Smooth muscle cell (in vitro differentiated cells): ENCODE data around the gene CTDP1. TPM values are rescaled to one million over a fixed set of nuclear protein-coding genes. Genes with fewer than 3 reads are reported as not detected.

Source experiments
- DNase-seq: peaks from one replicate; lab custom pipeline; 2025; ENCODE audit not compliant: unreplicated experiment; lab: John Stamatoyannopoulos, UW
- H2AFZ ChIP-seq: fragments of 200-600 bp; sonication (generic); 2 replicates; pipeline ENCODE4 v1.6.0; 2016; ENCODE audit warnings: antibody characterized with exemption, low read depth, mild to moderate bottlenecking
- H3F3A ChIP-seq: fragments of 200-600 bp; sonication (generic); 2 replicates; pipeline ENCODE4 v1.6.0; 2017; ENCODE audit warnings: antibody characterized with exemption, low read depth
- H3K27ac ChIP-seq: fragments of 200-600 bp; sonication (generic); 2 replicates; pipeline ENCODE4 v1.5.1; 2016; ENCODE audit warnings: low read depth, mild to moderate bottlenecking
- H3K27me3 ChIP-seq: fragments of 200-600 bp; sonication (generic); 2 replicates; pipeline ENCODE4 v1.6.1; 2016; ENCODE audit warnings: low read depth, mild to moderate bottlenecking
- H3K36me3 ChIP-seq: fragments of 200-600 bp; sonication (generic); 2 replicates; pipeline ENCODE4 v1.5.1; 2016; ENCODE audit warnings: low read depth
- H3K4me1 ChIP-seq: fragments of 200-600 bp; sonication (generic); 2 replicates; pipeline ENCODE4 v1.5.1; 2016; ENCODE audit warnings: low read depth
- H3K4me2 ChIP-seq: fragments of 200-600 bp; sonication (generic); 2 replicates; pipeline ENCODE4 v1.6.0; 2016; ENCODE audit warnings: mild to moderate bottlenecking
- H3K4me3 ChIP-seq: fragments of 200-600 bp; sonication (generic); 2 replicates; pipeline ENCODE4 v1.5.1; 2016; ENCODE audit warnings: mild to moderate bottlenecking
- H3K79me2 ChIP-seq: fragments of 200-600 bp; sonication (generic); 2 replicates; pipeline ENCODE4 v1.6.0; 2016; ENCODE audit warnings: low read depth, mild to moderate bottlenecking
- H3K9ac ChIP-seq: fragments of 200-600 bp; sonication (generic); 2 replicates; pipeline ENCODE4 v1.6.0; 2016; ENCODE audit warnings: low read depth
- H3K9me3 ChIP-seq: fragments of 200-600 bp; sonication (generic); replicated peaks from 2 replicates; pipeline ENCODE4 v1.5.1; 2016; ENCODE audit warnings: low read depth
- H4K20me1 ChIP-seq: fragments of 200-600 bp; sonication (generic); 2 replicates; pipeline ENCODE4 v1.6.0; 2016; ENCODE audit warnings: low read depth
- WGBS: methylation state at CpG from one replicate; pipeline ENCODE4 v1.1.7; 2016; ENCODE audit warnings: low lambda C conversion rate; 5-methylcytosine and 5-hydroxymethylcytosine counted together
- polyA plus RNA-seq: library from polyadenylated mRNA; unstranded; fragments of >200 nt; fragmentation: Nextera tagmentation; extraction: Ambion mirVana; gene quantifications from 2 replicates; pipeline ENCODE4 v1.2.1, GENCODE V29; 2016
- total RNA-seq: library from RNA; depleted of rRNA; stranded (reverse); fragments of >200 nt; gene quantifications from 2 replicates; pipeline ENCODE4 v1.2.3, GENCODE V29; 2014
- TF ChIP-seq, protein P1 (sequence below): fragments of 200-600 bp; sonication (generic); IDR thresholded peaks from 2 replicates; pipeline ENCODE4 v1.5.1; 2017; ENCODE audit warnings: borderline replicate concordance, mild to moderate bottlenecking, antibody characterized with exemption; ENCODE audit not compliant: insufficient read depth, poor library complexity, severe bottlenecking

The CTDP1 gene
- total and polyA plus RNA-seq, 2 experiments from 2014 or later, result 14.1 to 18.4 TPM

DNA sequence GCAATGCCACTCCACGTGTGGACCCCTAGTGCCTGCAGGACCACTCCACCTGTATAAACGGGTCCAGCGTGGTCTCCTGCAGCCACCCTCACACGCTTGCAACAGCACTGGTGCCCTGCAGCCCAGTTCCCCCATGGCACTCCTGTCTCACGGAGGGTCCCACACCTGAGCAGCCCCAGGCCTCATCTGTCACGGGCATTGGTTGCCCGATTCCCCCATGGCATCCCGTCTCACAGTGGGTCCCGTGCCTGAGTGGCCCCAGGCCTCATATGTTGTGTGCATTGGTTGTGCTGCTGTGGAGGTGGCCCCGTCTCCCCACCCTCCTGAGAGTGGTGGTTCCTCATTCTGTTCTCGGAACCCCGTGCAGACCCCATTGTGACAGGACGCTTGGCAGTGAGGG, 43.4 kb downstream of the CTDP1 start:
- Histone ChIP-seq H3K9ac (no peak overlapping the region), H3K9me3 (no peaks in the 10 kb centered on the region), H2AFZ (no peak overlapping the region), H3K4me2 (no peak overlapping the region), H3K4me3 (no peak overlapping the region), H3K27ac (no peak overlapping the region), H3K27me3 (no peaks in the 10 kb centered on the region), H3K36me3 (peaks cover 3% of the 10 kb centered on the region), H3F3A (no peaks in the 10 kb centered on the region), H4K20me1 (peaks cover 29% of the 10 kb centered on the region), H3K79me2 (peaks cover 6% of the 10 kb centered on the region), H3K4me1 (no peaks in the 10 kb centered on the region)
- TF ChIP-seq, protein P1, sequence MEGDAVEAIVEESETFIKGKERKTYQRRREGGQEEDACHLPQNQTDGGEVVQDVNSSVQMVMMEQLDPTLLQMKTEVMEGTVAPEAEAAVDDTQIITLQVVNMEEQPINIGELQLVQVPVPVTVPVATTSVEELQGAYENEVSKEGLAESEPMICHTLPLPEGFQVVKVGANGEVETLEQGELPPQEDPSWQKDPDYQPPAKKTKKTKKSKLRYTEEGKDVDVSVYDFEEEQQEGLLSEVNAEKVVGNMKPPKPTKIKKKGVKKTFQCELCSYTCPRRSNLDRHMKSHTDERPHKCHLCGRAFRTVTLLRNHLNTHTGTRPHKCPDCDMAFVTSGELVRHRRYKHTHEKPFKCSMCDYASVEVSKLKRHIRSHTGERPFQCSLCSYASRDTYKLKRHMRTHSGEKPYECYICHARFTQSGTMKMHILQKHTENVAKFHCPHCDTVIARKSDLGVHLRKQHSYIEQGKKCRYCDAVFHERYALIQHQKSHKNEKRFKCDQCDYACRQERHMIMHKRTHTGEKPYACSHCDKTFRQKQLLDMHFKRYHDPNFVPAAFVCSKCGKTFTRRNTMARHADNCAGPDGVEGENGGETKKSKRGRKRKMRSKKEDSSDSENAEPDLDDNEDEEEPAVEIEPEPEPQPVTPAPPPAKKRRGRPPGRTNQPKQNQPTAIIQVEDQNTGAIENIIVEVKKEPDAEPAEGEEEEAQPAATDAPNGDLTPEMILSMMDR, result no peak
- WGBS, result 98% methylated on average over 13 of the region's 13 CpGs
- DNase-seq, result no peak

GRCh38 chr18:79723628-79724027, 44.0 kb downstream of the CTDP1 start:
- DNase-seq, result no peak
- Histone ChIP-seq H3K4me3 (no peak overlapping the region), H3K9ac (no peak overlapping the region), H3F3A (no peaks in the 10 kb centered on the region), H3K36me3 (peaks cover 3% of the 10 kb centered on the region), H4K20me1 (peaks cover 29% of the 10 kb centered on the region), H3K4me1 (no peaks in the 10 kb centered on the region), H3K27ac (no peak overlapping the region), H3K4me2 (no peak overlapping the region), H3K9me3 (no peaks in the 10 kb centered on the region), H2AFZ (no peak overlapping the region), H3K27me3 (no peaks in the 10 kb centered on the region), H3K79me2 (peaks cover 6% of the 10 kb centered on the region)
- TF ChIP-seq, protein P1, result no peak
- WGBS, result 90% methylated on average over 11 of the region's 11 CpGs

GRCh38 chr18:79724299-79725080, 44.9 kb downstream of the CTDP1 start:
- Histone ChIP-seq H3K9ac (no peak overlapping the region), H3K36me3 (peaks cover 3% of the 10 kb centered on the region), H4K20me1 (peaks cover 29% of the 10 kb centered on the region), H3K27ac (no peak overlapping the region), H3K4me3 (no peak overlapping the region), H3K4me1 (no peaks in the 10 kb centered on the region), H3K79me2 (peaks cover 6% of the 10 kb centered on the region), H3F3A (no peaks in the 10 kb centered on the region), H2AFZ (no peak overlapping the region), H3K27me3 (no peaks in the 10 kb centered on the region), H3K4me2 (no peak overlapping the region), H3K9me3 (no peaks in the 10 kb centered on the region)
- TF ChIP-seq, protein P1, result no peak
- 98% methylated on average over 15 of the region's 15 CpGs for WGBS
- DNase-seq, result no peak

DNA sequence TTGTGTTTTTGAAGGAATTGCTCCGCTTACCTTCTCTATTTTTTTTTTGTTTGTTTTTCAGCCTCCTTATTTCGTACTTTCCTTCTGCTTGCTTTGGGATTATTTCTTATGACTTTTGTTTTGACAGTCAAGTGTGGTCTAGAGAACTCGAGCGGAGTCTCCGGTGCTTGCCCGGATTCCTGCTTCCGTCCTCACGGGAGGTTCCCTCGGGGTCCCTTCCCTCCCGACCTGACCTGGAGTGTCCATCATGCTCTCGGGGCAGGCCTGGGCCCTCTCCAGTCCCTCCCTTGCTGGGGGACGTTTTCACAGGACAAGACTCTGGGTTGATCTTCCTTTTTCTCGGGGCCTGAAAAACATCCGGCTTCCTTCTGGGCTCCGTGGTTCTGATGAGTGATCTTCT, 45.9 kb downstream of the CTDP1 start:
- 94% methylated on average over 15 of the region's 15 CpGs for WGBS
- no peak overlapping the region for H2AFZ ChIP-seq
- H3K36me3 ChIP-seq, result peaks cover 5% of the 10 kb centered on the region
- H4K20me1 ChIP-seq, result peaks cover 29% of the 10 kb centered on the region
- H3K4me2 ChIP-seq, result no peak overlapping the region
- no peak for DNase-seq
- no peaks in the 10 kb centered on the region for H3K27me3 ChIP-seq
- TF ChIP-seq, protein P1, result no peak
- H3K27ac ChIP-seq, result no peak overlapping the region
- H3K9me3 ChIP-seq, result no peaks in the 10 kb centered on the region
- no peaks in the 10 kb centered on the region for H3K4me1 ChIP-seq
- no peaks in the 10 kb centered on the region for H3F3A ChIP-seq
- H3K79me2 ChIP-seq, result peaks cover 6% of the 10 kb centered on the region
- no peak overlapping the region for H3K4me3 ChIP-seq
- H3K9ac ChIP-seq, result no peak overlapping the region
